Endothelial cell of umbilical vein (primary cell): Measurements from ENCODE around the gene MAL. TPM values are rescaled to one million over a fixed set of nuclear protein-coding genes. Genes with fewer than 3 reads are reported as not detected.

Experiments used
- BruUV-seq: library from RNA; stranded (reverse); fragments of 400-500 nt; replicated peaks from 2 replicates; lab custom pipeline; 2021; lab: Mats Ljungman, UMichigan
- CTCF ChIA-PET: fragments of 300-600, 350-600 bp; sonication (Branson Sonifier 250); formaldehyde crosslinking; loops from one replicate; lab custom pipeline; 2021; ENCODE audit warnings: antibody characterized with exemption, inconsistent platforms; lab: Charles Lee
- POLR2A ChIA-PET: fragments of 300-600, 350-600 bp; sonication (Branson Sonifier 250); formaldehyde crosslinking; loops from one replicate; lab custom pipeline; 2021; ENCODE audit warnings: antibody characterized with exemption, inconsistent platforms; lab: Charles Lee
- DNase-seq: peaks from one replicate; pipeline ENCODE4 v3.0.0-alpha.2; 2011; ENCODE audit warnings: low read depth, low spot score
- FAIRE-seq: peaks from 2 replicates; lab custom pipeline; 2011; peaks lifted over from hg19 to GRCh38; lab: Jason Lieb, UNC
- H2AFZ ChIP-seq: 2 replicates; pipeline ENCODE4 v1.6.0; 2012; ENCODE audit warnings: low read depth, low read length, control low read depth, inconsistent platforms
- H3K27ac ChIP-seq: 2 replicates; pipeline ENCODE4 v1.5.1; 2011; ENCODE audit warnings: low read depth, mild to moderate bottlenecking, control low read depth, low read length, moderate library complexity; ENCODE audit not compliant: insufficient read depth
- H3K27me3 ChIP-seq, 2 experiments: 2 replicates each; pipeline versions ENCODE4 v1.6.0 to v1.6.1; 2011; ENCODE audit warnings: low read length in 2 of 2, mixed read lengths in 1 of 2; ENCODE audit not compliant: control insufficient read depth in 2 of 2, insufficient read depth in 2 of 2
- H3K36me3 ChIP-seq, 2 experiments: 2 replicates in 1 of 2; 3 replicates in 1 of 2; pipeline ENCODE4 v1.5.1; 2011; ENCODE audit warnings: low read length in 2 of 2, mild to moderate bottlenecking in 1 of 2, moderate library complexity in 1 of 2; ENCODE audit not compliant: control insufficient read depth in 2 of 2, insufficient read depth in 2 of 2; ENCODE audit errors: extremely low read depth in 1 of 2
- H3K4me1 ChIP-seq: 3 replicates; pipeline ENCODE4 v1.5.1; 2011; ENCODE audit warnings: mild to moderate bottlenecking, low read length; ENCODE audit not compliant: control insufficient read depth, insufficient read depth; ENCODE audit errors: extremely low read depth
- H3K4me2 ChIP-seq: 2 replicates; pipeline ENCODE4 v1.6.1; 2011; ENCODE audit warnings: low read length, control low read depth, mixed read lengths; ENCODE audit not compliant: insufficient read depth
- H3K4me3 ChIP-seq, 3 experiments: fragments of 200-600 bp in 1 of 3; sonication (generic), shearing (Covaris generic) in 1 of 3; replicated peaks in 1 of 3; 2 replicates each; pipeline ENCODE4 v1.5.1; 2011 to 2016; ENCODE audit warnings: control low read depth in 3 of 3, low read length in 3 of 3, mild to moderate bottlenecking in 2 of 3, inconsistent platforms in 1 of 3, low read depth in 1 of 3, moderate library complexity in 1 of 3; ENCODE audit not compliant: insufficient read depth in 1 of 3
- H3K79me2 ChIP-seq: 2 replicates; pipeline ENCODE4 v1.6.0; 2012; ENCODE audit warnings: low read length, inconsistent platforms; ENCODE audit not compliant: control insufficient read depth, insufficient read depth
- H3K9ac ChIP-seq: replicated peaks from 2 replicates; pipeline ENCODE3; 2011; ENCODE audit warnings: low read length, control low read depth; ENCODE audit not compliant: insufficient read depth; ENCODE audit errors: extremely low read depth
- H3K9me1 ChIP-seq: replicated peaks from 3 replicates; pipeline ENCODE4 v1.6.0; 2011; ENCODE audit warnings: mild to moderate bottlenecking, low read length; ENCODE audit not compliant: control insufficient read depth, insufficient read depth; ENCODE audit errors: extremely low read depth
- H3K9me3 ChIP-seq: replicated peaks from 2 replicates; pipeline ENCODE4 v1.5.1; 2012; ENCODE audit warnings: low read length, inconsistent platforms; ENCODE audit not compliant: control insufficient read depth, insufficient read depth
- H4K20me1 ChIP-seq: replicated peaks from 2 replicates; pipeline ENCODE3; 2011; ENCODE audit warnings: mild to moderate bottlenecking, low read length; ENCODE audit not compliant: control insufficient read depth, insufficient read depth; ENCODE audit errors: extremely low read depth
- EZH2 ChIP-seq: IDR thresholded peaks from 2 replicates; pipeline ENCODE4 v1.6.1; 2012; ENCODE audit warnings: borderline replicate concordance, low read depth, mild to moderate bottlenecking, moderate library complexity, low read length, inconsistent platforms; ENCODE audit not compliant: severe bottlenecking
- FOS ChIP-seq: IDR thresholded peaks from 2 replicates; pipeline ENCODE4 v1.6.1; 2011; ENCODE audit warnings: mild to moderate bottlenecking, low read length, moderate library complexity, borderline replicate concordance; ENCODE audit not compliant: insufficient read depth
- GATA2 ChIP-seq: IDR thresholded peaks from 2 replicates; pipeline ENCODE4 v1.7.0; 2011; ENCODE audit warnings: low read depth, mild to moderate bottlenecking, moderate library complexity, mixed read lengths, low read length; ENCODE audit not compliant: insufficient read length, insufficient read depth
- JUN ChIP-seq: IDR thresholded peaks from 2 replicates; pipeline ENCODE4 v1.6.1; 2011; ENCODE audit warnings: borderline replicate concordance, low read depth; ENCODE audit not compliant: insufficient read length, insufficient read depth
- MYC ChIP-seq: IDR thresholded peaks from one replicate; pipeline ENCODE4 v1.6.1; 2011; ENCODE audit warnings: mild to moderate bottlenecking, low read depth, low read length
- POLR2A ChIP-seq: IDR thresholded peaks from 2 replicates; pipeline ENCODE4 v1.6.1; 2012; ENCODE audit warnings: low read depth, mild to moderate bottlenecking, control low read depth, low read length
- POLR2AphosphoS5 ChIP-seq: IDR thresholded peaks from 2 replicates; pipeline ENCODE4 v1.6.1; 2012; ENCODE audit warnings: low read depth, mild to moderate bottlenecking, control low read depth, low read length, moderate library complexity; ENCODE audit not compliant: insufficient read depth
- dilution Hi-C: fragments of 300-500 bp; cut with MboI; formaldehyde crosslinking; loops from one replicate; pipeline ENCODE4 v1.15.0; 2019; ENCODE audit warnings: low sequenced_read_pairs; ENCODE audit not compliant: extremely low pct_ligation_motif_present
- intact Hi-C: fragments of 100-400 bp; cut with micrococcal nuclease; formaldehyde crosslinking; loops from one replicate; pipeline ENCODE4 v1.10.0; 2022
- polyA plus RNA-seq, 4 experiments: library from polyadenylated mRNA; depleted of rRNA in 3 of 4; stranded (reverse) in 3 of 4; unstranded in 1 of 4; fragments of >200 nt; gene quantifications; 2 replicates each; pipeline versions ENCODE4 v1.2.1 to v1.2.3, GENCODE V29; 2011 to 2012; ENCODE audit warnings: missing spikeins in 1 of 4
- total RNA-seq: library from RNA; stranded (reverse); gene quantifications from 2 replicates; pipeline ENCODE4 v1.2.3, GENCODE V29; 2021
- TF ChIP-seq, protein P1 (sequence below): IDR thresholded peaks from 2 replicates; pipeline ENCODE4 v1.6.1; 2011; ENCODE audit not compliant: insufficient read depth, insufficient read length
- TF ChIP-seq, protein P2 (sequence below), 2 donors: IDR thresholded peaks; 1 replicate in 1 of 2; 2 replicates in 1 of 2; pipeline ENCODE4 v1.5.1; 2011; ENCODE audit warnings: low read length in 2 of 2, mild to moderate bottlenecking in 2 of 2, moderate library complexity in 2 of 2, control low read depth in 1 of 2, inconsistent platforms in 1 of 2, low read depth in 1 of 2; ENCODE audit not compliant: insufficient read depth in 1 of 2; ENCODE audit errors: extremely low read depth in 1 of 2

Gene MAL
- total and polyA plus RNA-seq, 2 donors (not counting 3 experiments of a cell fraction or from before 2014, with no cell fraction given) = not detected

- FAIRE-seq (no peak), DNase-seq (no peak)
- dilution Hi-C loops (no loop called here), intact Hi-C loops (no loop called here)
- no peaks in the 10 kb centered on the region for H3K36me3 ChIP-seq
- H3K9me3 ChIP-seq = no peaks in the 10 kb centered on the region
- H2AFZ ChIP-seq = no peak overlapping the region
- ChIA-PET CTCF (no interaction called here), POLR2A (no interaction called here)
- no TSS peak for BruUV-seq
- no peak overlapping the region for H3K4me3 ChIP-seq
- no peaks in the 10 kb centered on the region for H3K9me1 ChIP-seq
- no peaks in the 10 kb centered on the region for H3K27me3 ChIP-seq
- TF ChIP-seq, protein P1, sequence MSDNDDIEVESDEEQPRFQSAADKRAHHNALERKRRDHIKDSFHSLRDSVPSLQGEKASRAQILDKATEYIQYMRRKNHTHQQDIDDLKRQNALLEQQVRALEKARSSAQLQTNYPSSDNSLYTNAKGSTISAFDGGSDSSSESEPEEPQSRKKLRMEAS = no peak
- no peak for TF ChIP-seq JUN
- no peak for TF ChIP-seq MYC
- TF ChIP-seq, protein P2, sequence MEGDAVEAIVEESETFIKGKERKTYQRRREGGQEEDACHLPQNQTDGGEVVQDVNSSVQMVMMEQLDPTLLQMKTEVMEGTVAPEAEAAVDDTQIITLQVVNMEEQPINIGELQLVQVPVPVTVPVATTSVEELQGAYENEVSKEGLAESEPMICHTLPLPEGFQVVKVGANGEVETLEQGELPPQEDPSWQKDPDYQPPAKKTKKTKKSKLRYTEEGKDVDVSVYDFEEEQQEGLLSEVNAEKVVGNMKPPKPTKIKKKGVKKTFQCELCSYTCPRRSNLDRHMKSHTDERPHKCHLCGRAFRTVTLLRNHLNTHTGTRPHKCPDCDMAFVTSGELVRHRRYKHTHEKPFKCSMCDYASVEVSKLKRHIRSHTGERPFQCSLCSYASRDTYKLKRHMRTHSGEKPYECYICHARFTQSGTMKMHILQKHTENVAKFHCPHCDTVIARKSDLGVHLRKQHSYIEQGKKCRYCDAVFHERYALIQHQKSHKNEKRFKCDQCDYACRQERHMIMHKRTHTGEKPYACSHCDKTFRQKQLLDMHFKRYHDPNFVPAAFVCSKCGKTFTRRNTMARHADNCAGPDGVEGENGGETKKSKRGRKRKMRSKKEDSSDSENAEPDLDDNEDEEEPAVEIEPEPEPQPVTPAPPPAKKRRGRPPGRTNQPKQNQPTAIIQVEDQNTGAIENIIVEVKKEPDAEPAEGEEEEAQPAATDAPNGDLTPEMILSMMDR (IDR thresholded peaks at IDR 0.05; ENCODE audit: extremely low read depth in 1 of 2, insufficient read depth in 1 of 2, low read depth in 1 of 2, low read length in 2 of 2) = no peak
- TF ChIP-seq POLR2AphosphoS5 = no peak
- TF ChIP-seq EZH2 = no peak
- TF ChIP-seq FOS = no peak
- no peak for TF ChIP-seq GATA2
- TF ChIP-seq POLR2A = no peak
- no peaks in the 10 kb centered on the region for H3K79me2 ChIP-seq
- H4K20me1 ChIP-seq = no peaks in the 10 kb centered on the region
- H3K9ac ChIP-seq = no peak overlapping the region
- no peak overlapping the region for H3K4me2 ChIP-seq
- no peak overlapping the region for H3K27ac ChIP-seq
- no peaks in the 10 kb centered on the region for H3K4me1 ChIP-seq
Measured at GRCh38 chr2:95004711-95005110, 20.8 kb upstream of the MAL start.
